Osteoblast (primary cell): ENCODE results near the gene HS6ST3. TPM values are rescaled to one million over a fixed set of nuclear protein-coding genes. Genes with fewer than 3 reads are reported as not detected.

ENCODE experiments used
- DNase-seq: peaks from one replicate; pipeline ENCODE4 v3.0.0; 2011; ENCODE audit warnings: low spot score, mixed read lengths; ENCODE audit not compliant: insufficient read length; ENCODE audit errors: missing footprints
- H2AFZ ChIP-seq: 2 replicates; pipeline ENCODE4 v1.6.0; 2011; ENCODE audit warnings: mild to moderate bottlenecking, low read length
- H3K27ac ChIP-seq: 2 replicates; pipeline ENCODE4 v1.5.1; 2011; ENCODE audit warnings: mild to moderate bottlenecking, low read depth, low read length, moderate library complexity
- H3K27me3 ChIP-seq: 2 replicates; pipeline ENCODE4 v1.6.0; 2012; ENCODE audit warnings: mild to moderate bottlenecking, control low read depth, inconsistent platforms, low read length, moderate library complexity; ENCODE audit not compliant: insufficient read depth
- H3K36me3 ChIP-seq: 2 replicates; pipeline ENCODE4 v1.5.1; 2011; ENCODE audit warnings: mild to moderate bottlenecking, low read length, control low read depth, moderate library complexity; ENCODE audit not compliant: insufficient read depth
- H3K4me1 ChIP-seq: 2 replicates; pipeline ENCODE4 v1.5.1; 2011; ENCODE audit warnings: mild to moderate bottlenecking, low read length, control low read depth, moderate library complexity; ENCODE audit not compliant: insufficient read depth
- H3K4me2 ChIP-seq: 2 replicates; pipeline ENCODE4 v1.6.0; 2011; ENCODE audit warnings: mild to moderate bottlenecking, low read length; ENCODE audit not compliant: insufficient read depth
- H3K4me3 ChIP-seq: fragments of 200-600 bp; sonication (generic); 3 replicates; pipeline ENCODE4 v1.5.1; 2012; ENCODE audit warnings: mild to moderate bottlenecking, low read length, inconsistent platforms; ENCODE audit not compliant: insufficient read depth
- H3K79me2 ChIP-seq: 2 replicates; pipeline ENCODE4 v1.6.0; 2012; ENCODE audit warnings: mild to moderate bottlenecking, low read length, control low read depth, inconsistent platforms; ENCODE audit not compliant: insufficient read depth
- H3K9me3 ChIP-seq: 2 replicates; pipeline ENCODE4 v1.5.1; 2011; ENCODE audit warnings: low read depth, low read length, control low read depth
- H4K20me1 ChIP-seq: 2 replicates; pipeline ENCODE4 v1.6.0; 2012; ENCODE audit warnings: mild to moderate bottlenecking, low read length, control low read depth; ENCODE audit not compliant: insufficient read depth
- CTCF ChIP-seq: IDR thresholded peaks from 2 replicates; pipeline ENCODE4 v1.5.1; 2011; ENCODE audit warnings: mild to moderate bottlenecking, low read depth, low read length, moderate library complexity; ENCODE audit errors: extremely low read depth
- total RNA-seq: library from RNA; depleted of rRNA; stranded (reverse); fragments of >200 nt; gene quantifications from 2 replicates; pipeline ENCODE4 v1.2.3, GENCODE V29; 2012

Gene HS6ST3
- total RNA-seq, 1 donor = not detected

- H3K79me2 ChIP-seq = no peaks in the 10 kb centered on the region
- no peak for DNase-seq
- no peak overlapping the region for H2AFZ ChIP-seq
- H3K36me3 ChIP-seq = no peaks in the 10 kb centered on the region
- H4K20me1 ChIP-seq = no peaks in the 10 kb centered on the region
- TF ChIP-seq CTCF = no peak
- H3K9me3 ChIP-seq = no peaks in the 10 kb centered on the region
- no peaks in the 10 kb centered on the region for H3K27me3 ChIP-seq
- no peak overlapping the region for H3K4me2 ChIP-seq
- no peaks in the 10 kb centered on the region for H3K4me1 ChIP-seq
- no peak overlapping the region for H3K4me3 ChIP-seq
- H3K27ac ChIP-seq = no peak overlapping the region
These were observed 773.1 kb downstream of the HS6ST3 start for GRCh38 chr13:96862999-96863398.

DNA sequence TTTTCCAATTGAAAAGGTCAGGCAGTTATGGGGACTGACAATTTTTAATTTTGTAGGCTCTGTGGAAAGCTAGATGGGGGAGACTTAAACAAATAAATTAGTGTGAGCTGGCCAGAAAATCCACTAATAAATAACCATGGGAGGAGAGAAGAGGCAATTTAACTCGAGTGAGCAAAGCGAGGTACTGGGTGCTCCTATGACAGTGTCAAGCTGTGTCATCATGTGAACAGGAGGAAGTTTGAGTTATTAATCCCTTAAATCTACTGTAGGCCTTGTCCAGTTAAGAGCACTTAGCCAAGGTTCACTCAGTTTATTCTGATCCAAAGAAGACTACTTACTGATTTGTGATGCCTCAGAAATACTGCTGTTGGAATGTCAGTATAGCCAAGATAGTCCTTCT, 781.6 kb downstream of the HS6ST3 start:
- no peak overlapping the region for H3K4me2 ChIP-seq
- H2AFZ ChIP-seq = no peak overlapping the region
- DNase-seq = no peak
- H3K9me3 ChIP-seq = no peaks in the 10 kb centered on the region
- H4K20me1 ChIP-seq = no peaks in the 10 kb centered on the region
- H3K36me3 ChIP-seq = no peaks in the 10 kb centered on the region
- no peaks in the 10 kb centered on the region for H3K27me3 ChIP-seq
- H3K79me2 ChIP-seq = no peaks in the 10 kb centered on the region
- H3K4me1 ChIP-seq = no peaks in the 10 kb centered on the region
- TF ChIP-seq CTCF = no peak
- H3K4me3 ChIP-seq = no peak overlapping the region
- no peak overlapping the region for H3K27ac ChIP-seq

GRCh38 chr13:96880419-96880818, 790.5 kb downstream of the HS6ST3 start:
- Histone ChIP-seq H2AFZ (no peak overlapping the region), H3K36me3 (no peaks in the 10 kb centered on the region), H3K79me2 (no peaks in the 10 kb centered on the region), H3K4me3 (no peak overlapping the region), H3K4me2 (no peak overlapping the region), H3K27ac (no peak overlapping the region), H4K20me1 (no peaks in the 10 kb centered on the region), H3K9me3 (no peaks in the 10 kb centered on the region), H3K4me1 (no peaks in the 10 kb centered on the region), H3K27me3 (no peaks in the 10 kb centered on the region)
- DNase-seq = no peak
- no peak for TF ChIP-seq CTCF

Other genes with a start within 250 kb of the HS6ST3 start
- 75.4 and 78.2 TPM in 2 replicates for gene UGGT2, start 36.7 kb upstream of the HS6ST3 start, total RNA-seq